Loucy (cell line): ENCODE measurements around the gene ZNF318.

Experiments
- H2AFZ ChIP-seq: fragments of 200-600 bp; sonication (generic); 2 replicates; pipeline ENCODE4 v1.6.0; 2016; ENCODE audit warnings: antibody characterized with exemption, mild to moderate bottlenecking, low read length, moderate library complexity
- H3F3A ChIP-seq: fragments of 200-600 bp; 2 replicates; pipeline ENCODE4 v1.6.0; 2016; ENCODE audit warnings: antibody characterized with exemption, low read depth, mild to moderate bottlenecking
- H3K27me3 ChIP-seq: fragments of 200-600 bp; sonication (generic); 2 replicates; pipeline ENCODE4 v1.6.1; 2014; ENCODE audit warnings: low read length, mild to moderate bottlenecking; ENCODE audit not compliant: insufficient read depth, poor library complexity, severe bottlenecking
- H3K36me3 ChIP-seq: fragments of 200-600 bp; sonication (generic); 2 replicates; pipeline ENCODE4 v1.6.1; 2016; ENCODE audit warnings: low read length; ENCODE audit not compliant: insufficient read depth
- H3K4me1 ChIP-seq: fragments of 200-600 bp; sonication (generic); 2 replicates; pipeline ENCODE4 v1.5.1; 2014; ENCODE audit warnings: low read length, mild to moderate bottlenecking; ENCODE audit not compliant: insufficient read depth, poor library complexity, severe bottlenecking
- H3K4me2 ChIP-seq: fragments of 200-600 bp; sonication (generic); 2 replicates; pipeline ENCODE4 v1.6.0; 2014; ENCODE audit warnings: antibody characterized with exemption, low read length, low read depth, mild to moderate bottlenecking; ENCODE audit not compliant: poor library complexity, severe bottlenecking
- H3K4me3 ChIP-seq: fragments of 200-600 bp; sonication (generic); 2 replicates; pipeline ENCODE4 v1.5.1; 2014; ENCODE audit warnings: low read length, mild to moderate bottlenecking, mixed read lengths; ENCODE audit not compliant: poor library complexity, severe bottlenecking
- H3K79me2 ChIP-seq: fragments of 200-600 bp; sonication (generic); 2 replicates; pipeline ENCODE4 v1.6.1; 2014; ENCODE audit warnings: low read length; ENCODE audit not compliant: insufficient read depth
- H3K9ac ChIP-seq: fragments of 200-600 bp; sonication (generic); 2 replicates; pipeline ENCODE4 v1.6.0; 2014; ENCODE audit warnings: mild to moderate bottlenecking, low read depth, low read length, moderate library complexity; ENCODE audit not compliant: poor library complexity, severe bottlenecking
- H3K9me2 ChIP-seq: fragments of 200-600 bp; sonication (generic); replicated peaks from 2 replicates; pipeline ENCODE4 v1.6.1; 2016; ENCODE audit warnings: low read depth, low read length, mixed read lengths
- H3K9me3 ChIP-seq: fragments of 200-600 bp; sonication (generic); 2 replicates; pipeline ENCODE4 v1.6.1; 2014; ENCODE audit warnings: mild to moderate bottlenecking, antibody characterized with exemption, low read length, low read depth; ENCODE audit not compliant: insufficient read depth
- H4K20me1 ChIP-seq: fragments of 200-600 bp; sonication (generic); 2 replicates; pipeline ENCODE4 v1.6.0; 2014; ENCODE audit warnings: antibody characterized with exemption, low read length, mild to moderate bottlenecking; ENCODE audit not compliant: insufficient read depth, poor library complexity, severe bottlenecking
- EZH2phosphoT487 ChIP-seq: fragments of 200-600 bp; IDR thresholded peaks from 2 replicates; pipeline ENCODE4 v1.6.1; 2018; ENCODE audit warnings: antibody characterized with exemption, mild to moderate bottlenecking, moderate library complexity, borderline replicate concordance
- TF ChIP-seq, protein P1 (sequence below): fragments of 200-600 bp; sonication (generic); conservative IDR thresholded peaks from 2 replicates; pipeline ENCODE4 v1.5.1; 2014; ENCODE audit warnings: mild to moderate bottlenecking, antibody characterized with exemption, low read length

Gene ZNF318

DNA sequence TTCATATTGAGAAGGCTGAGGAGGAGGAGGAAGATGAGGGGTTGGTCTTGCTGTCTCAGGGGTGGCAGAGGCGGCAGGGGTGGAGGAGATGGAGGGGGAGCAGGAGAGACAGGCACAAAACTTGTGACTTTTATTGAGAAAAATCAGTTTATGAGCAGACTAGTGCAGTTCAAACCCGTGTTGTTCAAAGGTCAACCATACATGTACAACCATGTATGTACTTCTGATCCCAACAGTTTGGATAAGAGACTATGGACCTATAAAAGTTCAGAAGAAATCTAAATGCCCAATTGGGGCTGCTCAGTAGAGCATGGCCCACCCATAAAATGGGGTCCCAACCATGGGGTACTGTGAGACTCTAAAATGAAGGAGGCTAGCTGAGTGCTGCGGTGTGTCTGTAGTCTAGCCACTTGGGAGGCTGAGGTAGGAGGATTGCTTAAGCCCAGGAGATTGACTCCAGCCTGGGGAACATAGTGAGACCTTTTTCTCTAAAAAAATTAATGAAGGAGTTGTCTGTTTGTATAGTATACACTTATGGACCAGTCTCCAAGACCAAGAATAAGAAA, 79.0 kb downstream of the ZNF318 start:
- H3K27me3 ChIP-seq, result no peaks in the 10 kb centered on the region
- H3K9ac ChIP-seq, result no peak overlapping the region
- no peaks in the 10 kb centered on the region for H3K9me2 ChIP-seq
- no peak overlapping the region for H2AFZ ChIP-seq
- no peaks in the 10 kb centered on the region for H3K79me2 ChIP-seq
- no peaks in the 10 kb centered on the region for H3K9me3 ChIP-seq
- no peak overlapping the region for H3K4me3 ChIP-seq
- H3K4me1 ChIP-seq, result no peaks in the 10 kb centered on the region
- no peaks in the 10 kb centered on the region for H3K36me3 ChIP-seq
- no peak overlapping the region for H3K4me2 ChIP-seq
- H4K20me1 ChIP-seq, result no peaks in the 10 kb centered on the region
- H3F3A ChIP-seq, result no peaks in the 10 kb centered on the region
- TF ChIP-seq, protein P1, sequence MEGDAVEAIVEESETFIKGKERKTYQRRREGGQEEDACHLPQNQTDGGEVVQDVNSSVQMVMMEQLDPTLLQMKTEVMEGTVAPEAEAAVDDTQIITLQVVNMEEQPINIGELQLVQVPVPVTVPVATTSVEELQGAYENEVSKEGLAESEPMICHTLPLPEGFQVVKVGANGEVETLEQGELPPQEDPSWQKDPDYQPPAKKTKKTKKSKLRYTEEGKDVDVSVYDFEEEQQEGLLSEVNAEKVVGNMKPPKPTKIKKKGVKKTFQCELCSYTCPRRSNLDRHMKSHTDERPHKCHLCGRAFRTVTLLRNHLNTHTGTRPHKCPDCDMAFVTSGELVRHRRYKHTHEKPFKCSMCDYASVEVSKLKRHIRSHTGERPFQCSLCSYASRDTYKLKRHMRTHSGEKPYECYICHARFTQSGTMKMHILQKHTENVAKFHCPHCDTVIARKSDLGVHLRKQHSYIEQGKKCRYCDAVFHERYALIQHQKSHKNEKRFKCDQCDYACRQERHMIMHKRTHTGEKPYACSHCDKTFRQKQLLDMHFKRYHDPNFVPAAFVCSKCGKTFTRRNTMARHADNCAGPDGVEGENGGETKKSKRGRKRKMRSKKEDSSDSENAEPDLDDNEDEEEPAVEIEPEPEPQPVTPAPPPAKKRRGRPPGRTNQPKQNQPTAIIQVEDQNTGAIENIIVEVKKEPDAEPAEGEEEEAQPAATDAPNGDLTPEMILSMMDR, result no peak
- no peak for TF ChIP-seq EZH2phosphoT487

GRCh38 chr6:43287717-43288679, 81.4 kb downstream of the ZNF318 start:
- Histone ChIP-seq H3K4me2 (no peak overlapping the region), H3K4me1 (no peaks in the 10 kb centered on the region)

DNA sequence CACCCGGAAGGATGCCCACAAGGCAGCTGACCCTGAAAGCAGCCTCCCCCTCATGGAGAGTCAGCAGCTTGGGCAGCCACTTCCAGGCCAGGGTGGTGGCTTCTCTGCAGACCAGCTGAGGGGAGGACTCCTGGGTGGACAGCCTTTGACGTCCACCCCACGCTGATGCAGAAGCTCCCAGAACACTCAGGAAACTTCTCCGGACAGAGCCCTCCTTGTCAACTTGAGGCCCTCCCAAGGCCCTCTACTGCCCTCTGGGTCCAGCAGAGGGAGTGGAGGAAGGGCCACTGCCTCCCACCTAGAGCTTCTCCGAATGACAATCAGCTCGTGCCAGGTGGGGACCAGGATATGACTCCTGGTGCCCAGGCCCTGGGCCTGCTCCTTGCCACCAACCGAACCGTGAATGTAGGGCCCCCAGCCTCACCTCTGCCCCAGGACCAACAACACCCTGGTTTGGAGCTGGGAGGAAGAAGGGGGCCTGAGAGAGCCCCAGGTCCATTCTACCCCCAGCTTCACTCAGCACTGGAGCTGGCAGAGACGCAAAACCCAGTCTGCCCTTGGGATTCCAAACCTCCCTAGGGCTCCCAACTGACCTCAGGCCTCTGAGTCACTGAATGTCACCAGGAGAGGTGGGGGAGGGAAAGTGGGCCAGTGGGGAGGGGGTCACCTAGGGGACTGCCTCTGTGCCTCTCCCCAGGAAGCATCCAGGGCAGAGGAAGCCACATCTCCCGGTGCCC, 82.3 kb downstream of the ZNF318 start:
- Histone ChIP-seq H3K36me3 (no peaks in the 10 kb centered on the region), H3K4me2 (no peak overlapping the region), H3K4me3 (no peak overlapping the region), H3K9me2 (no peaks in the 10 kb centered on the region), H3F3A (no peaks in the 10 kb centered on the region), H2AFZ (no peak overlapping the region), H3K27me3 (no peaks in the 10 kb centered on the region), H3K9ac (no peak overlapping the region), H3K9me3 (no peaks in the 10 kb centered on the region), H3K4me1 (no peaks in the 10 kb centered on the region), H3K79me2 (no peaks in the 10 kb centered on the region), H4K20me1 (no peaks in the 10 kb centered on the region)
- no peak for TF ChIP-seq EZH2phosphoT487
- TF ChIP-seq, protein P1, result peak; percentile 33; the same call in 1 of the 2 replicates

More at GRCh38 chr6:43287717-43288679, 81.4 kb downstream of the ZNF318 start:
- Histone ChIP-seq H3K4me3 (no peak overlapping the region), H3K27me3 (no peaks in the 10 kb centered on the region), H2AFZ (no peak overlapping the region), H3K79me2 (no peaks in the 10 kb centered on the region), H3K9me2 (no peaks in the 10 kb centered on the region), H4K20me1 (no peaks in the 10 kb centered on the region), H3K9ac (no peak overlapping the region), H3K36me3 (no peaks in the 10 kb centered on the region), H3F3A (no peaks in the 10 kb centered on the region), H3K9me3 (no peaks in the 10 kb centered on the region)
- TF ChIP-seq, protein P1, result no peak
- TF ChIP-seq EZH2phosphoT487, result no peak
